A673 (cell line): ENCODE data around the gene SCRG1.

Experiments used
- CTCF ChIP-seq: fragments of 300-800, 200-600 bp; sonication (generic); conservative IDR thresholded peaks from 2 replicates; pipeline ENCODE4 v1.5.1; 2017; ENCODE audit warnings: low read depth, mild to moderate bottlenecking, antibody characterized with exemption, low read length, moderate library complexity, mixed read lengths
- EZH2 ChIP-seq: fragments of 200-600 bp; sonication (generic); IDR thresholded peaks from 2 replicates; pipeline ENCODE4 v1.6.1; 2017; ENCODE audit warnings: borderline replicate concordance, low read depth, mild to moderate bottlenecking, mixed read lengths, antibody characterized with exemption, low read length; ENCODE audit not compliant: poor library complexity, severe bottlenecking

- TF ChIP-seq CTCF (no peak), EZH2 (no peak)
Measured at GRCh38 chr4:173443121-173443520, 44.2 kb upstream of the SCRG1 start.
